Endothelial cell of umbilical vein (primary cell): ENCODE data around the gene SPRR2G.

ENCODE experiments used
- CTCF ChIP-seq, 2 donors: IDR thresholded peaks; 1 replicate in 1 of 2; 2 replicates in 1 of 2; pipeline ENCODE4 v1.5.1; 2011; ENCODE audit warnings: low read length in 2 of 2, mild to moderate bottlenecking in 2 of 2, moderate library complexity in 2 of 2, control low read depth in 1 of 2, inconsistent platforms in 1 of 2, low read depth in 1 of 2; ENCODE audit not compliant: insufficient read depth in 1 of 2; ENCODE audit errors: extremely low read depth in 1 of 2
- POLR2A ChIP-seq: IDR thresholded peaks from 2 replicates; pipeline ENCODE4 v1.6.1; 2012; ENCODE audit warnings: low read depth, mild to moderate bottlenecking, control low read depth, low read length

- TF ChIP-seq POLR2A (no peak), CTCF (IDR thresholded peaks at IDR 0.05; ENCODE audit: extremely low read depth in 1 of 2, insufficient read depth in 1 of 2, low read depth in 1 of 2, low read length in 2 of 2) (no peak)
Observed at GRCh38 chr1:153133743-153134142, 16.9 kb downstream of the SPRR2G start.
